ENCODE data around the gene CACNA1H.

The CACNA1H gene

GRCh38 chr16:1157639-1158455, 4.9 kb downstream of the CACNA1H start:
- DNase-seq = no peak

GRCh38 chr16:1158456-1159324, 5.8 kb downstream of the CACNA1H start:
- DNase-seq = no peak

GRCh38 chr16:1159325-1159972, 6.5 kb downstream of the CACNA1H start:
- no peak for DNase-seq

- peak in 32 of 56 donors; percentile 11 to 74 (median 36) for DNase-seq
These were observed 7.3 kb downstream of the CACNA1H start for GRCh38 chr16:1159973-1160772.

GRCh38 chr16:1160773-1161348, 8.0 kb downstream of the CACNA1H start:
- DNase-seq = no peak

GRCh38 chr16:1162701-1163566, 10.0 kb downstream of the CACNA1H start:
- DNase-seq = no peak

- DNase-seq = peak in 13 of 56 donors; percentile 15 to 65 (median 23)
These were observed 10.7 kb downstream of the CACNA1H start for GRCh38 chr16:1163567-1164055.

GRCh38 chr16:1164382-1164781, 11.5 kb downstream of the CACNA1H start:
- no peak for DNase-seq

- DNase-seq = no peak
These were observed 12.1 kb downstream of the CACNA1H start for GRCh38 chr16:1164975-1165374.

GRCh38 chr16:1165511-1165910, 12.6 kb downstream of the CACNA1H start:
- DNase-seq = no peak

- peak in 41 of 56 donors; percentile 7 to 80 (median 54) for DNase-seq
These were observed 14.6 kb downstream of the CACNA1H start for GRCh38 chr16:1167276-1168107.

- no peak for DNase-seq
These were observed 15.9 kb downstream of the CACNA1H start for GRCh38 chr16:1168837-1169236.

GRCh38 chr16:1169285-1170075, 16.6 kb downstream of the CACNA1H start:
- no peak for DNase-seq

GRCh38 chr16:1170076-1170418, 17.1 kb downstream of the CACNA1H start:
- DNase-seq = no peak

GRCh38 chr16:1171001-1171400, 18.1 kb downstream of the CACNA1H start:
- DNase-seq = no peak

GRCh38 chr16:1171854-1172428, 19.0 kb downstream of the CACNA1H start:
- DNase-seq = no peak

- no peak for DNase-seq
These were observed 19.7 kb downstream of the CACNA1H start for GRCh38 chr16:1172651-1173050.
